WTC11 (cell line): ENCODE measurements around the gene USE1. TPM values are rescaled to one million over a fixed set of nuclear protein-coding genes. Genes with fewer than 3 reads are reported as not detected.
A peak's percentile ranks its signal among the peaks of the same experiment; 100 is the strongest.

Experiments
- ATAC-seq: fragments of 200-7000 bp; cut with Tn5 transposase; 2 replicates; pipeline ENCODE4 v1.10.0; 2021; ENCODE audit warnings: mild to moderate bottlenecking, moderate library complexity
- CTCF ChIA-PET: fragments of 300-600 bp; sonication (Branson Sonifier 250); formaldehyde crosslinking; loops from one replicate; lab custom pipeline; 2021; ENCODE audit warnings: antibody characterized with exemption; lab: Charles Lee
- POLR2A ChIA-PET: fragments of 350-600 bp; sonication (Branson Sonifier 250); formaldehyde crosslinking; loops from one replicate; lab custom pipeline; 2021; ENCODE audit warnings: antibody characterized with exemption; lab: Charles Lee
- DNase-seq: peaks from one replicate; pipeline ENCODE4 v3.0.0; 2021; ENCODE audit warnings: low spot score
- H3K27ac Mint-ChIP-seq: 2 replicates; pipeline ENCODE4 v1.8.0; 2021; ENCODE audit warnings: mixed read lengths
- H3K27me3 Mint-ChIP-seq: 2 replicates; pipeline ENCODE4 v1.8.0; 2021; ENCODE audit warnings: low read depth, mild to moderate bottlenecking, moderate library complexity, mixed read lengths
- H3K36me3 Mint-ChIP-seq: 2 replicates; pipeline ENCODE4 v1.8.0; 2021; ENCODE audit warnings: mixed read lengths
- H3K4me1 Mint-ChIP-seq: 2 replicates; pipeline ENCODE4 v1.8.0; 2022; ENCODE audit warnings: mixed read lengths
- H3K4me3 Mint-ChIP-seq: 2 replicates; pipeline ENCODE4 v1.8.0; 2021; ENCODE audit warnings: mild to moderate bottlenecking, moderate library complexity, mixed read lengths
- H3K9me3 Mint-ChIP-seq: 2 replicates; pipeline ENCODE4 v1.8.0; 2021; ENCODE audit warnings: mixed read lengths
- CDX4 ChIP-seq: fragments of 250-450 bp; sonication (Bioruptor Pico); IDR thresholded peaks from 2 replicates; pipeline ENCODE4 v1.9.0; 2021; ENCODE audit warnings: moderate library complexity, mild to moderate bottlenecking, inconsistent platforms, borderline replicate concordance
- CREM ChIP-seq: sonication (generic); formaldehyde crosslinking; IDR thresholded peaks from 2 replicates; pipeline ENCODE4 v1.8.1; 2022; ENCODE audit warnings: mild to moderate bottlenecking, missing genetic modification reagents, moderate library complexity
- FOXP1 ChIP-seq: sonication (generic); formaldehyde crosslinking; IDR thresholded peaks from 2 replicates; pipeline ENCODE4 v1.8.0; 2022; ENCODE audit warnings: missing genetic modification reagents, mild to moderate bottlenecking, moderate library complexity, borderline replicate concordance
- GRHL2 ChIP-seq: fragments of 250-450 bp; sonication (Bioruptor Pico); IDR thresholded peaks from 2 replicates; pipeline ENCODE4 v1.8.0; 2022; ENCODE audit warnings: mild to moderate bottlenecking, moderate library complexity; ENCODE audit not compliant: insufficient replicate concordance, severe bottlenecking
- HMGXB4 ChIP-seq: sonication (generic); formaldehyde crosslinking; IDR thresholded peaks from 2 replicates; pipeline ENCODE4 v1.8.1; 2023; ENCODE audit warnings: mild to moderate bottlenecking, moderate library complexity, missing genetic modification reagents
- JAZF1 ChIP-seq: fragments of 250-450 bp; sonication (Bioruptor Pico); IDR thresholded peaks from 2 replicates; pipeline ENCODE4 v1.9.0; 2021; ENCODE audit warnings: moderate library complexity, mild to moderate bottlenecking, inconsistent platforms
- KAT7 ChIP-seq: sonication (generic); formaldehyde crosslinking; IDR thresholded peaks from 2 replicates; pipeline ENCODE4 v1.8.1; 2023; ENCODE audit warnings: missing genetic modification reagents, mild to moderate bottlenecking, borderline replicate concordance
- MAX ChIP-seq: sonication (generic); formaldehyde crosslinking; IDR thresholded peaks from 2 replicates; pipeline ENCODE4 v1.8.0; 2022; ENCODE audit warnings: mild to moderate bottlenecking, missing genetic modification reagents
- SP1 ChIP-seq: sonication (generic); formaldehyde crosslinking; conservative IDR thresholded peaks from 2 replicates; pipeline ENCODE4 v1.8.1; 2022; ENCODE audit warnings: missing genetic modification reagents
- TEAD1 ChIP-seq: sonication (generic); formaldehyde crosslinking; IDR thresholded peaks from 2 replicates; pipeline ENCODE4 v1.8.0; 2022; ENCODE audit warnings: mild to moderate bottlenecking, missing genetic modification reagents
- TP53 ChIP-seq: sonication (generic); formaldehyde crosslinking; IDR thresholded peaks from 2 replicates; pipeline ENCODE4 v1.8.1; 2023; ENCODE audit warnings: mild to moderate bottlenecking, missing genetic modification reagents
- USF1 ChIP-seq: sonication (generic); formaldehyde crosslinking; IDR thresholded peaks from 2 replicates; pipeline ENCODE4 v1.8.0; 2022; ENCODE audit warnings: mild to moderate bottlenecking, missing genetic modification reagents
- USF2 ChIP-seq: sonication (generic); formaldehyde crosslinking; IDR thresholded peaks from 2 replicates; pipeline ENCODE4 v1.8.1; 2023; ENCODE audit warnings: mild to moderate bottlenecking, missing genetic modification reagents, moderate library complexity
- ZMAT4 ChIP-seq: fragments of 250-450 bp; sonication (Bioruptor Pico); IDR thresholded peaks from 2 replicates; pipeline ENCODE4 v1.9.0; 2021; ENCODE audit warnings: mild to moderate bottlenecking
- ZNF219 ChIP-seq: sonication (generic); formaldehyde crosslinking; IDR thresholded peaks from 2 replicates; pipeline ENCODE4 v1.8.0; 2023; ENCODE audit warnings: missing genetic modification reagents, mild to moderate bottlenecking, borderline replicate concordance
- ZNF532 ChIP-seq: fragments of 250-450 bp; sonication (Bioruptor Pico); IDR thresholded peaks from 2 replicates; pipeline ENCODE4 v1.9.0; 2021; ENCODE audit warnings: mild to moderate bottlenecking, borderline replicate concordance
- total RNA-seq: library from RNA; stranded (reverse); gene quantifications from 3 replicates; pipeline ENCODE4 v1.2.3, GENCODE V29; 2021
- TF ChIP-seq, protein P1 (sequence below): fragments of 200-600 bp; IDR thresholded peaks from 2 replicates; pipeline ENCODE4 v1.8.0; 2022; ENCODE audit warnings: antibody characterized with exemption
- TF ChIP-seq, protein P2 (sequence below): fragments of 250-450 bp; sonication (Bioruptor Pico); IDR thresholded peaks from 2 replicates; pipeline ENCODE4 v2.1.2; 2022; ENCODE audit warnings: mild to moderate bottlenecking, moderate library complexity

The USE1 gene
- total RNA-seq, 1 experiment from 2014 or later: 14.2 TPM

GRCh38 chr19:17259934-17260333 is 44.8 kb downstream of the USE1 start:
- peaks cover 39% of the 10 kb centered on the region for H3K36me3 Mint-ChIP-seq
- ATAC-seq: no peak
- peaks cover 18% of the 10 kb centered on the region for H3K4me1 Mint-ChIP-seq
- peaks cover 7% of the 10 kb centered on the region for H3K27me3 Mint-ChIP-seq
- no peak for DNase-seq
- CTCF ChIA-PET: interaction anchor here (0.7 to 4.2 kb wide), 9 partner anchors 12 to 54 kb away, joined by 3 to 38 read pairs (median 4); partner anchors contain the start of genes ANKLE1, DDA1 and USE1
- peaks cover 12% of the 10 kb centered on the region for H3K9me3 Mint-ChIP-seq
- TF ChIP-seq ZNF219: no peak
- TF ChIP-seq ZNF532 (CRISPR knock-in tag): no peak
- TF ChIP-seq CDX4 (CRISPR knock-in tag): no peak
- H3K27ac Mint-ChIP-seq: no peak overlapping the region
- POLR2A ChIA-PET: interaction anchor here (1.4 kb wide), 1 partner anchor 12 kb away, joined by 7 read pairs; no protein-coding TSS in a partner anchor
- H3K4me3 Mint-ChIP-seq: no peak overlapping the region

- POLR2A ChIA-PET: interaction anchor here (0.6 to 1.4 kb wide), 3 partner anchors 13 to 88 kb away, joined by 3 to 7 read pairs (median 3); no protein-coding TSS in a partner anchor
- ATAC-seq (peak; percentile 94), DNase-seq (peak; percentile 94)
- H3K36me3 Mint-ChIP-seq: peaks cover 36% of the 10 kb centered on the region
- peak overlapping the region; percentile 33 for H3K27ac Mint-ChIP-seq
- peaks cover 7% of the 10 kb centered on the region for H3K27me3 Mint-ChIP-seq
- no peak for TF ChIP-seq USF2 (CRISPR knock-in tag)
- peak; percentile 39; the same call in 1 of the 2 replicates for TF ChIP-seq TEAD1 (CRISPR knock-in tag)
- peak; percentile 45; the same call in 1 of the 2 replicates for TF ChIP-seq CREM
- no peak for TF ChIP-seq TP53 (CRISPR knock-in tag)
- no peak for TF ChIP-seq ZMAT4 (CRISPR knock-in tag)
- peak; percentile 26; the same call in 1 of the 2 replicates for TF ChIP-seq HMGXB4 (CRISPR knock-in tag)
- TF ChIP-seq SP1: peak; percentile 63
- 0 out of 2 replicates have a peak, but pooled peaks have one; percentile 33 for TF ChIP-seq FOXP1 (CRISPR knock-in tag)
- no peak for TF ChIP-seq GRHL2
- TF ChIP-seq KAT7: no peak
- TF ChIP-seq, protein P1, sequence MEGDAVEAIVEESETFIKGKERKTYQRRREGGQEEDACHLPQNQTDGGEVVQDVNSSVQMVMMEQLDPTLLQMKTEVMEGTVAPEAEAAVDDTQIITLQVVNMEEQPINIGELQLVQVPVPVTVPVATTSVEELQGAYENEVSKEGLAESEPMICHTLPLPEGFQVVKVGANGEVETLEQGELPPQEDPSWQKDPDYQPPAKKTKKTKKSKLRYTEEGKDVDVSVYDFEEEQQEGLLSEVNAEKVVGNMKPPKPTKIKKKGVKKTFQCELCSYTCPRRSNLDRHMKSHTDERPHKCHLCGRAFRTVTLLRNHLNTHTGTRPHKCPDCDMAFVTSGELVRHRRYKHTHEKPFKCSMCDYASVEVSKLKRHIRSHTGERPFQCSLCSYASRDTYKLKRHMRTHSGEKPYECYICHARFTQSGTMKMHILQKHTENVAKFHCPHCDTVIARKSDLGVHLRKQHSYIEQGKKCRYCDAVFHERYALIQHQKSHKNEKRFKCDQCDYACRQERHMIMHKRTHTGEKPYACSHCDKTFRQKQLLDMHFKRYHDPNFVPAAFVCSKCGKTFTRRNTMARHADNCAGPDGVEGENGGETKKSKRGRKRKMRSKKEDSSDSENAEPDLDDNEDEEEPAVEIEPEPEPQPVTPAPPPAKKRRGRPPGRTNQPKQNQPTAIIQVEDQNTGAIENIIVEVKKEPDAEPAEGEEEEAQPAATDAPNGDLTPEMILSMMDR: peak; percentile 96
- TF ChIP-seq, protein P2, sequence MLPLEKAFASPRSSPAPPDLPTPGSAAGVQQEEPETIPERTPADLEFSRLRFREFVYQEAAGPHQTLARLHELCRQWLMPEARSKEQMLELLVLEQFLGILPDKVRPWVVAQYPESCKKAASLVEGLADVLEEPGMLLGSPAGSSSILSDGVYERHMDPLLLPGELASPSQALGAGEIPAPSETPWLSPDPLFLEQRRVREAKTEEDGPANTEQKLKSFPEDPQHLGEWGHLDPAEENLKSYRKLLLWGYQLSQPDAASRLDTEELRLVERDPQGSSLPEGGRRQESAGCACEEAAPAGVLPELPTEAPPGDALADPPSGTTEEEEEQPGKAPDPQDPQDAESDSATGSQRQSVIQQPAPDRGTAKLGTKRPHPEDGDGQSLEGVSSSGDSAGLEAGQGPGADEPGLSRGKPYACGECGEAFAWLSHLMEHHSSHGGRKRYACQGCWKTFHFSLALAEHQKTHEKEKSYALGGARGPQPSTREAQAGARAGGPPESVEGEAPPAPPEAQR (CRISPR knock-in tag): no peak
- TF ChIP-seq USF1 (CRISPR knock-in tag): 0 out of 2 replicates have a peak, but pooled peaks have one; percentile 31
- no peak for TF ChIP-seq JAZF1
- TF ChIP-seq MAX (CRISPR knock-in tag): peak; percentile 82; the same call in 1 of the 2 replicates
- TF ChIP-seq, all 79 proteins: peak for 8
- CTCF ChIA-PET: interaction anchor here (0.6 to 4.2 kb wide), 16 partner anchors 13 to 1297 kb away, joined by 3 to 38 read pairs (median 4); partner anchors contain the start of genes ANKLE1, DDA1 and USE1
- no peak overlapping the region for H3K4me3 Mint-ChIP-seq
- peaks cover 19% of the 10 kb centered on the region for H3K4me1 Mint-ChIP-seq
- H3K9me3 Mint-ChIP-seq: peaks cover 12% of the 10 kb centered on the region
These were observed 45.7 kb downstream of the USE1 start for GRCh38 chr19:17260842-17261325.
